Gastroesophageal sphincter (tissue), 3 donors: ENCODE measurements around the gene PKHD1.

Source experiments
- EP300 ChIP-seq: sonication (generic); formaldehyde crosslinking; IDR thresholded peaks from one replicate; pipeline ENCODE4 v1.6.1; 2017; ENCODE audit warnings: antibody characterized with exemption, mild to moderate bottlenecking
- POLR2AphosphoS5 ChIP-seq: sonication (generic); formaldehyde crosslinking; IDR thresholded peaks from one replicate; pipeline ENCODE4 v1.6.1; 2017; ENCODE audit warnings: antibody characterized with exemption
- TF ChIP-seq, protein P1 (sequence below), 4 experiments: fragments of 200-600 bp in 2 of 4; fragments of 450-650 bp in 2 of 4; sonication (generic) in 1 of 4; IDR thresholded peaks; one replicate each; pipeline ENCODE4 v1.5.1; 2017 to 2019; ENCODE audit warnings: antibody characterized with exemption in 4 of 4, mild to moderate bottlenecking in 2 of 4, moderate library complexity in 2 of 4

DNA sequence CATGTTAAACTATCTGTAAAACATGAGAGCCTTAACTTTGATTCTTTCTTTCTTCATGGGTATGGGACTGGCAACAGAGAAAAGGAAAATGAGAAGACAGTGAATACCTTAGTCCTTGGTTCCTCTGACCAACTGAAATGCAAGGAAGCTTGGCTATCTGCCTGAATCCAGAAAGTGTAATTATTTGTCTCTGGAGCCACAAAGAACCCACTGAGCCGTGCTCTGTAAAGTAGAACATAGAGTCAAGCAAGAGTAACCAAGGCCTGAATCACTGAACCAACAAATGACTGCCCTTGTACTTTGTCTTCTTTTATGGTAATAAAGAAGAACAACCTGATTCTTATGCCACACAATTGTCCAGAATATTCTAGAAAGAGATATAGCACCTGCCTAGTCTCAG lies 27.6 kb downstream of the PKHD1 start:
- no peak for TF ChIP-seq POLR2AphosphoS5
- TF ChIP-seq, protein P1, sequence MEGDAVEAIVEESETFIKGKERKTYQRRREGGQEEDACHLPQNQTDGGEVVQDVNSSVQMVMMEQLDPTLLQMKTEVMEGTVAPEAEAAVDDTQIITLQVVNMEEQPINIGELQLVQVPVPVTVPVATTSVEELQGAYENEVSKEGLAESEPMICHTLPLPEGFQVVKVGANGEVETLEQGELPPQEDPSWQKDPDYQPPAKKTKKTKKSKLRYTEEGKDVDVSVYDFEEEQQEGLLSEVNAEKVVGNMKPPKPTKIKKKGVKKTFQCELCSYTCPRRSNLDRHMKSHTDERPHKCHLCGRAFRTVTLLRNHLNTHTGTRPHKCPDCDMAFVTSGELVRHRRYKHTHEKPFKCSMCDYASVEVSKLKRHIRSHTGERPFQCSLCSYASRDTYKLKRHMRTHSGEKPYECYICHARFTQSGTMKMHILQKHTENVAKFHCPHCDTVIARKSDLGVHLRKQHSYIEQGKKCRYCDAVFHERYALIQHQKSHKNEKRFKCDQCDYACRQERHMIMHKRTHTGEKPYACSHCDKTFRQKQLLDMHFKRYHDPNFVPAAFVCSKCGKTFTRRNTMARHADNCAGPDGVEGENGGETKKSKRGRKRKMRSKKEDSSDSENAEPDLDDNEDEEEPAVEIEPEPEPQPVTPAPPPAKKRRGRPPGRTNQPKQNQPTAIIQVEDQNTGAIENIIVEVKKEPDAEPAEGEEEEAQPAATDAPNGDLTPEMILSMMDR (IDR thresholded peaks at IDR 0.05) = no peak
- no peak for TF ChIP-seq EP300
